ENCODE data around the gene ZBTB7C. TPM values are rescaled to one million over a fixed set of nuclear protein-coding genes. Genes with fewer than 3 reads are reported as not detected.

ZBTB7C gene
- total RNA-seq, 1 donor from 2014 or later: 0.67 TPM

DNA sequence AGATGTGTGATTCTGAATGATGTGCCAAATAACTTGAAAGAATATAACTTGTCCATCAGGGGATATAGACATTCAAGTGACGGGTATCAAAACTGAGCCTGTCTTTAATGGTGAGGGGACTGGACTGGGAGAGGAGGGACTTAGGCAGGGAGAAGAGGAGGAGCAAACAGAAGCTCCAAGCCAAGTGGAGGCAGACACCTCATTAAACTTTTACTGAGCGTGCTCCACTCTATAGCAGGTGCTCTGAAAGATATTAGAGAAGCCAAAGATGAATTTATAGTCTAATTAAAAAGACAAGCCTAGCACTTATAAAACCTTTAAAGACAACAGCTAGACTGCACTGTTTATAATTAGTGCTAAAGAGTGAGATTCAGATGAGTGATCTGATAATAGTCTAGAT is 431.0 kb downstream of the ZBTB7C start:
- Mint-ChIP-seq H3K9me3 (ENCODE audit: unreplicated experiment) (no peaks in the 10 kb centered on the region), H3K27ac (ENCODE audit: unreplicated experiment) (no peak overlapping the region), H3K4me1 (ENCODE audit: unreplicated experiment) (peaks cover 20% of the 10 kb centered on the region), H3K36me3 (ENCODE audit: low read depth, unreplicated experiment) (no peaks in the 10 kb centered on the region), H3K27me3 (ENCODE audit: unreplicated experiment) (peaks cover 3% of the 10 kb centered on the region), H3K4me3 (ENCODE audit: unreplicated experiment) (no peak overlapping the region)
- no peak for DNase-seq (ENCODE audit: low spot score)
- TF ChIP-seq, protein P1, sequence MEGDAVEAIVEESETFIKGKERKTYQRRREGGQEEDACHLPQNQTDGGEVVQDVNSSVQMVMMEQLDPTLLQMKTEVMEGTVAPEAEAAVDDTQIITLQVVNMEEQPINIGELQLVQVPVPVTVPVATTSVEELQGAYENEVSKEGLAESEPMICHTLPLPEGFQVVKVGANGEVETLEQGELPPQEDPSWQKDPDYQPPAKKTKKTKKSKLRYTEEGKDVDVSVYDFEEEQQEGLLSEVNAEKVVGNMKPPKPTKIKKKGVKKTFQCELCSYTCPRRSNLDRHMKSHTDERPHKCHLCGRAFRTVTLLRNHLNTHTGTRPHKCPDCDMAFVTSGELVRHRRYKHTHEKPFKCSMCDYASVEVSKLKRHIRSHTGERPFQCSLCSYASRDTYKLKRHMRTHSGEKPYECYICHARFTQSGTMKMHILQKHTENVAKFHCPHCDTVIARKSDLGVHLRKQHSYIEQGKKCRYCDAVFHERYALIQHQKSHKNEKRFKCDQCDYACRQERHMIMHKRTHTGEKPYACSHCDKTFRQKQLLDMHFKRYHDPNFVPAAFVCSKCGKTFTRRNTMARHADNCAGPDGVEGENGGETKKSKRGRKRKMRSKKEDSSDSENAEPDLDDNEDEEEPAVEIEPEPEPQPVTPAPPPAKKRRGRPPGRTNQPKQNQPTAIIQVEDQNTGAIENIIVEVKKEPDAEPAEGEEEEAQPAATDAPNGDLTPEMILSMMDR (IDR thresholded peaks at IDR 0.05; ENCODE audit: unreplicated experiment): no peak

Other genes starting within 250 kb of the ZBTB7C start
- 51.5 TPM for gene CTIF, start 129.6 kb upstream of the ZBTB7C start, total RNA-seq (ENCODE audit: unreplicated experiment)

Data from endothelial cell (in vitro differentiated cells).